GM12875 (cell line): Measurements from ENCODE around the gene RASA3.
"Not testable (repeated sequence)": the region's sequence is repeated elsewhere in the genome, so short reads cannot be mapped to it uniquely, and the experiment has no call there.

Experiments
- H3K4me3 ChIP-seq: one replicate; pipeline ENCODE4 v1.5.1; 2011; ENCODE audit warnings: low read depth, low read length, control low read depth
- TF ChIP-seq, protein P1 (sequence below): IDR thresholded peaks from 2 replicates; pipeline ENCODE4 v1.5.1; 2011; ENCODE audit warnings: low read depth, mild to moderate bottlenecking, control low read depth, inconsistent platforms, low read length, moderate library complexity, borderline replicate concordance; ENCODE audit not compliant: insufficient read depth

Gene RASA3

DNA sequence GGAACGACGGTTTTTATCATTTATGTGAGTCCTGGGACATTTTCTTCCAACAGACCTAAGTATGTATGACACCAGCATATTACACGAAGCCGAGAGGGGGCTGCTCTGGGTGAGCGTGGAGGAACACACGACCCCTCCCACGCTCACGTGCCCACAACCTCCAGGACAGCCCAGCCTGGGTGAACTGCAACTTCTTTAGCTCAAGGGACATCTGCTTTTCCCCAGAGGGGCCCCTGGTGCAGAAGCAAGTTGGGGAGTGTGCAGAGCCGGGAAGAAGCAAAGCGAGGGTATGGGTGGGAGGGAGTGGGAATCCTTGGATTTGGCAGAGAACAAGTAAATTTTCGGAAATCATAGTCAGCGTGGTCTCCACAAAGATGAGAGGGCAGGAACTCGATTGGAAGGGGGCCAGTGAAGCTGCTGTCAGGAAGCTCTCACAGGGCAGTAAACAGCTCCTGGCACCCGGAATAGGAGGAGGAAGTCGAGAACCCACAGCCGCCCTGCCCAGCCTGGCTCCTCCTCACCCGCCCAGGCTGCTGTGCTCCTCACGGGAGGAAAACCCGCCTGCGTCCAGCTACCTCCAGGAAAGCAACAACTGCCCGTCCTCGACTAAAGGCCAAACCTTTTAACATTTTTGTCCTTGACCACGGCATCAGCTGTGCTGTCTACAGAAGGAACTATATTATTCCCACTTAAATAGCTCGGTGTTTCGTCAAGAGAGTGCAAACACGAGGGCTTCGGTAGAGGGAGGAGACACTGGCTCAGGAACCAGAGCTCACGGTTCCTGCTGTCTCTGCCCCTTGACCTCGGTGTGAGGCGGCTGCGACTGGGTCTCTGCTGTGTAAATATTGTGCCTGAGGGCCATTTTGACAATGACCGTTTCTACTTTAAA, 29.5 kb upstream of the RASA3 start:
- H3K4me3 ChIP-seq, result no peak overlapping the region
- TF ChIP-seq, protein P1, sequence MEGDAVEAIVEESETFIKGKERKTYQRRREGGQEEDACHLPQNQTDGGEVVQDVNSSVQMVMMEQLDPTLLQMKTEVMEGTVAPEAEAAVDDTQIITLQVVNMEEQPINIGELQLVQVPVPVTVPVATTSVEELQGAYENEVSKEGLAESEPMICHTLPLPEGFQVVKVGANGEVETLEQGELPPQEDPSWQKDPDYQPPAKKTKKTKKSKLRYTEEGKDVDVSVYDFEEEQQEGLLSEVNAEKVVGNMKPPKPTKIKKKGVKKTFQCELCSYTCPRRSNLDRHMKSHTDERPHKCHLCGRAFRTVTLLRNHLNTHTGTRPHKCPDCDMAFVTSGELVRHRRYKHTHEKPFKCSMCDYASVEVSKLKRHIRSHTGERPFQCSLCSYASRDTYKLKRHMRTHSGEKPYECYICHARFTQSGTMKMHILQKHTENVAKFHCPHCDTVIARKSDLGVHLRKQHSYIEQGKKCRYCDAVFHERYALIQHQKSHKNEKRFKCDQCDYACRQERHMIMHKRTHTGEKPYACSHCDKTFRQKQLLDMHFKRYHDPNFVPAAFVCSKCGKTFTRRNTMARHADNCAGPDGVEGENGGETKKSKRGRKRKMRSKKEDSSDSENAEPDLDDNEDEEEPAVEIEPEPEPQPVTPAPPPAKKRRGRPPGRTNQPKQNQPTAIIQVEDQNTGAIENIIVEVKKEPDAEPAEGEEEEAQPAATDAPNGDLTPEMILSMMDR, result no peak

DNA sequence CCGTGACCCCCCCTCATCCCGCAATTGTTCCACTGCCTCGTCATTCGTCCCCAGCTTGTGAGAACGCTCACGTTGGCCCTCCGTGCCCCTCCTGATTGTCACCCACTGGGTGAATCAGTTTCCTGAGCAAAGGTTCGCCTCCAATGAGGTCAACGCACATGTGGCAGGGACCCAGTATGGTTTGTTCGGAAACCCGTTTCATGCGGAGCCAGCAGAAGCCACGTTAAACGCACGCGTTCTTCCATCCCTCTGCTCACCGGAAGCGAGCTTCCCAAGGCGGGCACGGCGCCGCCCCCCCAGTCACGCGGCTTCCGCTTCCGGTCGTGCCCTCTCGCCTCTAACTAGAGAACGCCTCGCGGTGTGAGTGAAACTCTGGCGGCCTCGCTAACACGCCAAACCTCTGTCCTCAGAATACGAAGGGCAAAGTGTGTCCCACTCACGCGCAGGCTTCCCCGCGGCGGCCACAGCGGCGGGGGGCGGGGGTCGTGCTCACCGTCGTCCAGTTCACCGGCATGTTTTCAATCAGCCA, 28.7 kb upstream of the RASA3 start:
- no peak overlapping the region for H3K4me3 ChIP-seq
- TF ChIP-seq, protein P1, result no peak

DNA sequence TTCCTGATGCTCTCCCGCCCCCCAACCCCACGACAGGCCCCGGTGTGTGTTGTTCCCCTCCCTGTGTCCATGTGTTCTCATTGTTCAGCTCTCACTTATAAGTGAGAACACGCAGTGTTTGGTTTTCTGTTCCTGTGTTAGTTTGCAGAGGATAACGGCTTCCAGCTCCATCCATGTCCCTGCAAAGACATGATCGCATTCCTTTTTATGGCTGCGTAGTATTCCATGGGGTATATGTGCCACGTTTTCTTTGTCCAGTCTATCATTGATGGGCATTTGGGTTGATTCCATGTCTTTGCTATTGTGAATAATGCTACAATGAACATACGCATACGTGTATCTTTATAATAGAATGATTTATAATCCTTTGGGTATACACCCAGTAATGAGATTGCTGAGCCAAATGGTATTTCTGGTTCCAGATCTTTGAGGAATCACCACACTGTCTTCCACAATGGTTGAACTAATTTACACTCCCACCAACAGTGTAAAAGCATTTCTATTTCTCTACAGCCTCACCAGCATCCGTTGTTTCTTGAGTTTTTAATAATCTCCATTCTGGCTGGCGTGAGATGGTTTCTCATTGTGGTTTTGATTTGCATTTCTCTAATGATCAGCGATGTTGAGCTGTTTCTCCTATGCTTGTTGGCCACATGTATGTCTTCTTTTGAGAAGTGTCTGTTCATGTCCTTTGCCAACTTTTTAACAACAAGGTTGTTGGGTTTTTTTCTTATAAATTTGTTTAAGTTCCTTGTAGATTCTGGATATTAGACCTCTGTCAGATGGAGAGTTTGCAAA, 26.6 kb upstream of the RASA3 start:
- H3K4me3 ChIP-seq, result not testable (repeated sequence)

DNA sequence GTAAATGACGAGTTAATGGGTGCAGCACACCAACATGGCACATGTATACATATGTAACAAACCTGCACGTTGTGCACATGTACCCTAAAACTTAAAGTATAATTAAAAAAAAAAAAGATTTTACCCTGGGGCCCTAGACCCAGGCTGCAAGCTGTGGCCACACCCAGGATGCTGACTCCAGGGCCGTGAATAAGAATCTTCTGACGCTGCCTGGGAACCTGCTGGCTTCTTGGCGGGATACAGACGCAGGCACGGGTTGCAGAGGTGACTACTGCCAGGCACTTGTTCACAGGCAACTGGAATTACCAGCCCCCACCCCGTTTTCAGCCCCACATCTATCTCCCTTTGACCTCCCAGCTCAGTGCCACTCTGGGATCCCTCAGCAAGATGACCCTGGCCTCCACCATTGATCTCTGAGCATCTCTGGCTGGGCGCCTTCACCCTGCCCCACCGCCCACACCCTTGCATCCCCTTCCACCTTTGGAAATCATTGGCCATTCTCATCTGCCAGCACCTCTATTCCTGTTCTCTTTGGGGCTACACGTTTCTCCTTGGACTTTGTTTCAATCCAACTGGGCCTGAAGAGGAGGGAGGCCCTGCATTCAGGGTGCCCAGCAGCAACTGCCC, 25.6 kb upstream of the RASA3 start:
- H3K4me3 ChIP-seq, result no peak overlapping the region
- TF ChIP-seq, protein P1, result no peak

DNA sequence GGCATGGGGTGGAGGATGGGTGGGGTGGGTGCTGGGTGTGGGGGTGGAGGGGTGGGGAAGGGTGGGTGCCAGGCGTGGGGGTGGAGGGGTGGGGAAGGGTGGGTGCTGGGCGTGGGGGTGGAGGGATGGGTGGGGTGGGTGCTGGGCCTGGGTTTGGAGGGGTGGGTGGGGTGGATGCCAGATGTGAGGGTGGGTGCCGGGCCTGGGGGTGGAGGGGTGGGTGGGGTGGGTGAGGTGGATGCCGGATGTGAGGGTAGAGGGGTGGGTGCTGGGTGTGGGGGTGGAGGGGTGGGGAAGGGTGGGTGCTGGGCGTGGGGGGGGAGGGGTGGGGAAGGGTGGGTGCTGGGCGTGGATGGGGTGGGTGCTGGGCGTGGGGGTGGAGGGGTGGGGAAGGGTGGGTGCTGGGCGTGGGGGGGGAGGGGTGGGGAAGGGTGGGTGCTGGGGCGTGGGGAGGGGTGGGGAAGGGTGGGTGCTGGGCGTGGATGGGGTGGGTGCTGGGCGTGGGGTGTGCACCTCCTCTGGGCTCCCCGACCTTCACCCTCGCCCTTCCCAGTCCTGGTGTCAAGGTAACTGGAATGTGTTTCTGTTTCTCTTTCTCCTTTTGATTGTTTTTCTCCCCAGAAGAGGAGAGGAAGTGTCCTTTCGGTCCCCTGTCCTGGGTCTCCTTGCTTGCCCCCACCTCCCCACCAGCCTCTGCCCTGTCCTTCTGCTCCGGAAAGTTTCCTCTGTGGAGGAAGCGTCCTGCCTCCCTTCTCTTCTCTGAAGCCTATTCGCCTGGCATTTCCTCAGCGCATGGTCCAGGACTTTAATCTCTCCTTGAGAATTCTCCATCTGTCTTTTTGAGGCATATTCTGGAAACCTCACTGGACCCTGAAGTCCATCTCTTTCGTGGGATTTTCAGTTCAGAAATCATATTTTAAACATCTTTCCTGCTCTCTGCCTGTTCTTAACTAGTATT, 23.8 kb upstream of the RASA3 start:
- H3K4me3 ChIP-seq, result no peak overlapping the region
- TF ChIP-seq, protein P1, result no peak

DNA sequence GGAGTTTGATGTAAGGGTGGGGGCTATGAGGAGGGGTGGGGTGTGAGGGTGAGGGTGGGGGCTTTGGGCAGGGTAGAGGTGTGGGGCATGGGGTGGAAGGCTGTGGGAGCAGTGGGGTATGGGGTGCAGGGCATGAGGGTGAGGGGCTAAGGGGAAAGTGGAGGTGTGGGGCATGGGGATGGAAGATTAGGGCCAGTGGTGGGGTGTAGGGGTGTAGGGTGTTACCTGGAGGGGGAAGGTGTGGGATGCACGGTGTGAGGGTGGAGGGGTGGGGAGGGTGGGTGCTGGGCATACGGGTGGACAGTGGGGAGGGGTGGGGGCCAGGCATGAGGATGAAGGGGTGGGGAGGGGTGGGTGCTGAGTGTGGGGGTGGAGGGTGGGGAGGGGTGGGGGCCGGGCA, 22.9 kb upstream of the RASA3 start:
- TF ChIP-seq, protein P1, result no peak
- H3K4me3 ChIP-seq, result no peak overlapping the region
